ENCODE measurements around the gene ACAD11.

The ACAD11 gene

DNA sequence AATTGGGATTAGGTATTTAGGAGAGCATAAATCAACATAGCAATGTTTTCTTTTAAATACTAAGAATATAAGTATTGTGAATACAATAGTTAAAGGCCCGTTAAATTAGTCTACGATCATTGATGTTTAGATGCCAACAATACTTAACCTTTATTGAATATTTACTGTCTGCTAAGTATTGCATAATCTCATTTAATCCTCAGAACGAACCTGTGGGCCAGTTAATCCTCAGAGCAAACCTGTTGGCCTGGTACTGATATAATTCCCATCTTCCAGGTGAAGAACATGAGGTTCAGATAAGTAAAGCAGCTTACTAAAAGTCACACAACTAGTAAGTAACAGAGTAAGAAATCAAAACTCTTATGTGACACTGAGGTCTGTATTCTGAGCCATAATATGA, 119.9 kb downstream of the ACAD11 start:
- TF ChIP-seq, protein P1, sequence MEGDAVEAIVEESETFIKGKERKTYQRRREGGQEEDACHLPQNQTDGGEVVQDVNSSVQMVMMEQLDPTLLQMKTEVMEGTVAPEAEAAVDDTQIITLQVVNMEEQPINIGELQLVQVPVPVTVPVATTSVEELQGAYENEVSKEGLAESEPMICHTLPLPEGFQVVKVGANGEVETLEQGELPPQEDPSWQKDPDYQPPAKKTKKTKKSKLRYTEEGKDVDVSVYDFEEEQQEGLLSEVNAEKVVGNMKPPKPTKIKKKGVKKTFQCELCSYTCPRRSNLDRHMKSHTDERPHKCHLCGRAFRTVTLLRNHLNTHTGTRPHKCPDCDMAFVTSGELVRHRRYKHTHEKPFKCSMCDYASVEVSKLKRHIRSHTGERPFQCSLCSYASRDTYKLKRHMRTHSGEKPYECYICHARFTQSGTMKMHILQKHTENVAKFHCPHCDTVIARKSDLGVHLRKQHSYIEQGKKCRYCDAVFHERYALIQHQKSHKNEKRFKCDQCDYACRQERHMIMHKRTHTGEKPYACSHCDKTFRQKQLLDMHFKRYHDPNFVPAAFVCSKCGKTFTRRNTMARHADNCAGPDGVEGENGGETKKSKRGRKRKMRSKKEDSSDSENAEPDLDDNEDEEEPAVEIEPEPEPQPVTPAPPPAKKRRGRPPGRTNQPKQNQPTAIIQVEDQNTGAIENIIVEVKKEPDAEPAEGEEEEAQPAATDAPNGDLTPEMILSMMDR (IDR thresholded peaks at IDR 0.05; ENCODE audit: low read depth, low read length, missing control alignments), result no peak
- no peak for DNase-seq (ENCODE audit: low read depth)
- in situ Hi-C loops (cut with HindIII; ENCODE audit: low sequenced_read_pairs), result loop anchor here (25.0 kb wide), 1 partner anchor 98 kb away; no protein-coding TSS in a partner anchor
- H3K4me3 ChIP-seq (ENCODE audit: low read depth, low read length), result no peak overlapping the region

DNA sequence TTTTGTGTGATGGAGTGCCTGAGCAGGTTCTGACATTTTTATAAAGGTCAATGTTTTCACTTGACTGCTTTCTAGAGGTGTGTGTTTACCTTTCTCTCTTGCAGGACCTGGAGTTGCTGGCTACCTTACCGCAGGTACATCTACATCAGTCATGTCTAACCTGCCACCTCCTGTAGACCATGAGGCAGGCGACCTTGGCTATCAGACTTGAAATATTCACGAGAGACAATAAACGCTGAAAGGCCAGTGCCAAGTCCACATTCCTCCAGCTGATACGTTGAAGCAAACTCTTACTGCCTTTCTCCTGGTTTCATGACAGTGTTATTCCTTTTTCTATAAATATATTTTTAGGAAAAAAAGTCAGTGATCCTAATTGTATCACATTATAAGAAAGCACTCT, 121.5 kb downstream of the ACAD11 start:
- no peak overlapping the region for H3K4me3 ChIP-seq (ENCODE audit: low read depth, low read length)
- in situ Hi-C loops (cut with HindIII; ENCODE audit: low sequenced_read_pairs), result loop anchor here (25.0 kb wide), 1 partner anchor 99 kb away; no protein-coding TSS in a partner anchor
- DNase-seq (ENCODE audit: low read depth), result no peak
- TF ChIP-seq, protein P1 (IDR thresholded peaks at IDR 0.05; ENCODE audit: low read depth, low read length, missing control alignments), result no peak

- in situ Hi-C loops (cut with HindIII; ENCODE audit: low sequenced_read_pairs), result loop anchor here (25.0 kb wide), 1 partner anchor 100 kb away; no protein-coding TSS in a partner anchor
- TF ChIP-seq, protein P1 (IDR thresholded peaks at IDR 0.05; ENCODE audit: low read depth, low read length, missing control alignments), result no peak
- no peak overlapping the region for H3K4me3 ChIP-seq (ENCODE audit: low read depth, low read length)
- no peak for DNase-seq (ENCODE audit: low read depth)
These were observed 122.3 kb downstream of the ACAD11 start for GRCh38 chr3:132537297-132537696.

DNA sequence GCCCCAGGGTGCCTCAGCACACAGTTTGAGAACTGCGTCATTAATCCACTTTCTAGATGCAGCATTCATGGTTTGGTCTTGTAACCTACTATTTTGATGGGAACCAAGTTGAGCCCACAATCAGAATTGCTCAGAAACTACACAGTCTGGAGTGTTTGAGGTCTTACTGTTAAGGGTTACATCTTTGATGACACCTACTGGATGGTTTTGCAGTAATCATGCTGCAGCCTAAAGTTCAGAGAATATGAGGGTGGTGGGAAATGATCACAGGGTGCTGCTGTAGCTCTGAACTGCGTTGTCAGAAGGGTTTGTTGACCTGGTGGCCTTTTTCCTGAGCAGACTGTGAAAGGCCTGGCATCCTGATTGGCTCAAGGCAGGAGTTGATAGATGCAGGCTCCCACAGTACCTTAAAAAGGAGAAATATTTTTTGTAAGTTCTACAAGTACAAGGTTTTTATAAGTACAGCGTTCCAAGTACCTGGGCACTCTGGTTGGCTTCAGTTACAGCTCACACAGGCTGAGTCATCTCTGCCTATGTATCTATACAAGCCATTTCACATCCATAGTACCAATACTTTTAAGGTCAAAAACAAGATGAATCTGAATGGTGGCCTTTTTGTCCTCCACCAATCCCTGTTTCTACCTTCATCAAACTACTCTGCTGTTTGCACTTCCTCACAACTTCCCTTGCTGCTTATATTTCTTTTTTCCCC, 123.0 kb downstream of the ACAD11 start:
- no peak overlapping the region for H3K4me3 ChIP-seq (ENCODE audit: low read depth, low read length)
- no peak for DNase-seq (ENCODE audit: low read depth)
- TF ChIP-seq, protein P1 (IDR thresholded peaks at IDR 0.05; ENCODE audit: low read depth, low read length, missing control alignments), result no peak
- in situ Hi-C loops (cut with HindIII; ENCODE audit: low sequenced_read_pairs), result loop anchor here (25.0 kb wide), 1 partner anchor 101 kb away; no protein-coding TSS in a partner anchor

DNA sequence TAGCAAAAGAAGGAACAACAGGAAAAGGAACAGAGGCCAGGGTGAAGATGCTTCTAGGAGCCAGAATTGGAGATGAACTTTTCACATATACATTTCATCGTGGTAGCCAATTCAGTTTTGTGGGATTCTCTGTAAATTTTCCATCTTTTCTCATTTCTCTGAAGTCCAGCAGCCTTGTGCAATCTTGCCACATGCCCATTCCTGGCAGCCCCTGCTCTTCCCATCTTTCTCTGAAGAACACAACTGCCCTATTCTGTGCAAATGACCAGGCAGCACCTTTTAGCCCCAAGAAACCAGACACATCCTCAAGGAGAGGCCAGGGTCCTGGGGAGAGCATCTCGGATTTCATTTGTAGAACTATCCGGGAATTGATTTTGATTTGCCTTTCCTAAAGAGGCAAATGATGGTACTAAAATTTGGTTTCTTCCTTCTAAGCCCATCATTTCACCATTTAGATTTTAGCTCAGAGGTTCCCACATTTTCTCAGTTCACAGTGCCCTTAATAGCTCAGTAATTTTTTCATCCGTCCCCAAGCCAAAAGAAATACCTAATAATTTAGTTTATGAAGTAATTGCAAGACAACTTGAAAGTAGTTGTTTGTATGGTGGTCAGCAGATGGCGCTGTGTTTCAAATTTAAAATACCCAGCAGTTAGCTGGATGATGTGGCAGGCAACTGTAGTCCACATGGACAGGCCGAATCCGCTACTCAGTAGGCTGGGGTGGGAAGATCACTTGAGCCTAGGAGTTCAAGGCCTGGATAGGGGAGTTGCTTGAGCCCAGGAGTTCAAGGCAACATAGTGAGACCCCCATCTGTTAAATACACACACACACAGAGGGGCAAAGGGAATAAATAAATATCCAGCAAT, 123.8 kb downstream of the ACAD11 start:
- in situ Hi-C loops (cut with HindIII; ENCODE audit: low sequenced_read_pairs), result loop anchor here (25.0 kb wide), 1 partner anchor 101 kb away; no protein-coding TSS in a partner anchor
- no peak overlapping the region for H3K4me3 ChIP-seq (ENCODE audit: low read depth, low read length)
- peak; percentile 85 for DNase-seq (ENCODE audit: low read depth)
- TF ChIP-seq, protein P1 (IDR thresholded peaks at IDR 0.05; ENCODE audit: low read depth, low read length, missing control alignments), result peak; percentile 44

DNA sequence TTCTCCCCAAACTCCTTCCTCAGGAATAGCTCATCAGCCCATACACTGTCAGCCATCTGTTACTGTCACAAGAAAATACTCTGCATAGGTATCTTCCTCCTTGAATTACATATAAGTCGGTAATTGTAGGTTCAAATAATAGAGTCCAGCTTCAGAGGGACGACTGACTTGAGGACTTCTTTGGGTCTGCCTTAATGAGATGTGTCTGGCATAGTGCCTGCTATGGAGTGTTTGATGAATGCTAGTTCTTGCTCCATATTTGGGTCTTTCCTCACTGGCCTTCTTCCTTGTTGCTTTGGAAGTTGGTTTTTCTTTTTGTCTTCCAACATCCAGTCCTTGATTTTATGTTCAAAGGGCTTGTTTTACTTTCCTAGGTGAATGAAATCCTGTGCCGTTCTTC, 129.0 kb downstream of the ACAD11 start:
- in situ Hi-C loops (cut with HindIII; ENCODE audit: low sequenced_read_pairs), result loop anchor here (25.0 kb wide), 1 partner anchor 107 kb away; no protein-coding TSS in a partner anchor
- TF ChIP-seq, protein P1 (IDR thresholded peaks at IDR 0.05; ENCODE audit: low read depth, low read length, missing control alignments), result no peak
- no peak overlapping the region for H3K4me3 ChIP-seq (ENCODE audit: low read depth, low read length)
- DNase-seq (ENCODE audit: low read depth), result no peak

All from astrocyte of the cerebellum (primary cell).